ENCODE results near the gene CDH13.

- TF ChIP-seq POLR2A (IDR thresholded peaks at IDR 0.05) (no peak), CTCF (IDR thresholded peaks at IDR 0.05) (no peak)
Observed at GRCh38 chr16:83661656-83662055, 1034.9 kb downstream of the CDH13 start.

Measured in thyroid gland (tissue), 4 donors.